Activated CD4-positive, alpha-beta memory T cell treated with anti-CD3 and anti-CD28 coated beads, Interleukin-2, amount 10 ng/mL, durations not matched to agents 7 days and 5 days (primary cell): Measurements from ENCODE around the gene ERBB4. TPM values are rescaled to one million over a fixed set of nuclear protein-coding genes. Genes with fewer than 3 reads are reported as not detected.

Experiments used
- CTCF ChIA-PET: fragments of 350-600 bp; sonication (Branson Sonifier 250); formaldehyde crosslinking; loops from one replicate; lab custom pipeline; 2021; ENCODE audit warnings: antibody characterized with exemption, inconsistent platforms; lab: Charles Lee
- POLR2A ChIA-PET: fragments of 350-600 bp; sonication (Branson Sonifier 250); formaldehyde crosslinking; loops from one replicate; lab custom pipeline; 2021; ENCODE audit warnings: antibody characterized with exemption; lab: Charles Lee
- DNase-seq: peaks from one replicate; pipeline ENCODE4 v3.0.0-alpha.2; 2020
- H3K27ac Mint-ChIP-seq: one replicate; pipeline ENCODE4 v1.8.0; 2021; ENCODE audit warnings: mild to moderate bottlenecking, mixed read lengths
- H3K27me3 Mint-ChIP-seq: one replicate; pipeline ENCODE4 v1.8.0; 2021; ENCODE audit warnings: mixed read lengths
- H3K36me3 Mint-ChIP-seq: one replicate; pipeline ENCODE4 v1.8.0; 2021; ENCODE audit warnings: low read depth, mixed read lengths
- H3K4me1 Mint-ChIP-seq: one replicate; pipeline ENCODE4 v1.8.0; 2021; ENCODE audit warnings: mixed read lengths
- H3K4me3 Mint-ChIP-seq: one replicate; pipeline ENCODE4 v1.8.0; 2021; ENCODE audit warnings: mild to moderate bottlenecking, mixed read lengths
- H3K9me3 Mint-ChIP-seq: one replicate; pipeline ENCODE4 v1.8.0; 2021; ENCODE audit warnings: mixed read lengths
- total RNA-seq, 2 experiments: library from RNA; stranded (reverse); gene quantifications; one replicate each; pipeline ENCODE4 v1.2.3, GENCODE V29; 2021

The ERBB4 gene
- total RNA-seq, 2 experiments from 2014 or later = not detected

GRCh38 chr2:212099658-212100057 is 438.9 kb downstream of the ERBB4 start:
- H3K36me3 Mint-ChIP-seq = no peaks in the 10 kb centered on the region
- ChIA-PET POLR2A (no interaction called here), CTCF (no interaction called here)
- no peaks in the 10 kb centered on the region for H3K27me3 Mint-ChIP-seq
- H3K27ac Mint-ChIP-seq = no peak overlapping the region
- no peak for DNase-seq
- H3K4me1 Mint-ChIP-seq = no peaks in the 10 kb centered on the region
- no peak overlapping the region for H3K4me3 Mint-ChIP-seq
- H3K9me3 Mint-ChIP-seq = peaks cover 5% of the 10 kb centered on the region

- no peaks in the 10 kb centered on the region for H3K4me1 Mint-ChIP-seq
- H3K36me3 Mint-ChIP-seq = no peaks in the 10 kb centered on the region
- no peak overlapping the region for H3K4me3 Mint-ChIP-seq
- ChIA-PET CTCF (no interaction called here), POLR2A (no interaction called here)
- DNase-seq = no peak
- H3K27ac Mint-ChIP-seq = no peak overlapping the region
- no peaks in the 10 kb centered on the region for H3K27me3 Mint-ChIP-seq
- H3K9me3 Mint-ChIP-seq = peaks cover 5% of the 10 kb centered on the region
These were observed 439.6 kb downstream of the ERBB4 start for GRCh38 chr2:212098966-212099365.

DNA sequence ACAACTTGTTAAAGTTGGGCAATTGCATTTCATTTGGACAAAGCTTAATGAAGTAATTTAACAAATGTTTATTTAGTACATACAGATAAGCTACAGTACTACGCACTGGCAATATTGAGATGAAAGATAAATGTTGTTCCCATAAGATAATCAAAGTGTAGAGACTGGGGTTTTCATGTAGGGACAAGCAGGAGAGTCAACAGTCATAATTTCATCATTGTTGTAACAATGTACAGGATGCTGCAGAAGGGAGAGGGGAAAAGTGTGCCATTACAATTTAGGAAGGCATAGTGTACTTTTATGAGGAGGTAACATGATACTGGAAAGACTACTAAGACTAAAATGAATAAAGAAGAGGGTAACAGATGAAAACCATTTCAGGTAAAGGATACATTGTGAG is 441.6 kb downstream of the ERBB4 start:
- Mint-ChIP-seq H3K27me3 (no peaks in the 10 kb centered on the region), H3K27ac (no peak overlapping the region), H3K36me3 (no peaks in the 10 kb centered on the region), H3K9me3 (peaks cover 3% of the 10 kb centered on the region), H3K4me1 (no peaks in the 10 kb centered on the region), H3K4me3 (no peak overlapping the region)
- ChIA-PET CTCF (no interaction called here), POLR2A (no interaction called here)
- DNase-seq = no peak

GRCh38 chr2:212089873-212090272 is 448.7 kb downstream of the ERBB4 start:
- Mint-ChIP-seq H3K27ac (no peak overlapping the region), H3K36me3 (no peaks in the 10 kb centered on the region), H3K4me3 (no peak overlapping the region), H3K27me3 (no peaks in the 10 kb centered on the region), H3K9me3 (no peaks in the 10 kb centered on the region), H3K4me1 (no peaks in the 10 kb centered on the region)
- POLR2A ChIA-PET = no interaction called here
- DNase-seq = no peak
- CTCF ChIA-PET = no interaction called here

DNA sequence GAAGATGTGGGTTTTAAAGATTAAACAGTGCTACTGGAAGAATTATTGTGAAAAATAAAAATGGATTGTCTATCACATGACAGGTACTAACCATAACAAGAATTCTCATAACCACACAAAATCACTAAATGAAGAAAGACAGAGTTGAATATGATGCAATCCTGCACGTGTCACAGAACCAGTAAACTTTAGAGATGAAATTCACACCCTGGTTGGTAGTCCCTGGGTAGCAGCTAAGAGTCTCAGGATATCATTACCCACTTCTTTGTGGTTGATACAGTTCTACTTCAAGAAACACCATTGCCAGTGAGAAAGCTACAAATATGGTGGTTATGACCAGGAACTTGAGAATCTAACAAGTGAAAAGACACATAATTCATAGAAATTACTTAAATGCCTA is 450.2 kb downstream of the ERBB4 start:
- ChIA-PET CTCF (no interaction called here), POLR2A (no interaction called here)
- no peaks in the 10 kb centered on the region for H3K27me3 Mint-ChIP-seq
- H3K9me3 Mint-ChIP-seq = no peaks in the 10 kb centered on the region
- no peaks in the 10 kb centered on the region for H3K4me1 Mint-ChIP-seq
- no peak overlapping the region for H3K4me3 Mint-ChIP-seq
- DNase-seq = no peak
- no peak overlapping the region for H3K27ac Mint-ChIP-seq
- no peaks in the 10 kb centered on the region for H3K36me3 Mint-ChIP-seq

- Mint-ChIP-seq H3K4me1 (no peaks in the 10 kb centered on the region), H3K9me3 (no peaks in the 10 kb centered on the region), H3K4me3 (no peak overlapping the region), H3K27ac (no peak overlapping the region), H3K36me3 (no peaks in the 10 kb centered on the region), H3K27me3 (no peaks in the 10 kb centered on the region)
- ChIA-PET CTCF (no interaction called here), POLR2A (no interaction called here)
- no peak for DNase-seq
These were observed 455.1 kb downstream of the ERBB4 start for GRCh38 chr2:212083492-212083891.

- H3K4me1 Mint-ChIP-seq = no peaks in the 10 kb centered on the region
- H3K9me3 Mint-ChIP-seq = no peaks in the 10 kb centered on the region
- peak overlapping the region; percentile 30 for H3K4me3 Mint-ChIP-seq
- no peak for DNase-seq
- no peaks in the 10 kb centered on the region for H3K36me3 Mint-ChIP-seq
- ChIA-PET POLR2A (no interaction called here), CTCF (no interaction called here)
- H3K27me3 Mint-ChIP-seq = no peaks in the 10 kb centered on the region
- no peak overlapping the region for H3K27ac Mint-ChIP-seq
These were observed 460.5 kb downstream of the ERBB4 start for GRCh38 chr2:212078103-212078502.

DNA sequence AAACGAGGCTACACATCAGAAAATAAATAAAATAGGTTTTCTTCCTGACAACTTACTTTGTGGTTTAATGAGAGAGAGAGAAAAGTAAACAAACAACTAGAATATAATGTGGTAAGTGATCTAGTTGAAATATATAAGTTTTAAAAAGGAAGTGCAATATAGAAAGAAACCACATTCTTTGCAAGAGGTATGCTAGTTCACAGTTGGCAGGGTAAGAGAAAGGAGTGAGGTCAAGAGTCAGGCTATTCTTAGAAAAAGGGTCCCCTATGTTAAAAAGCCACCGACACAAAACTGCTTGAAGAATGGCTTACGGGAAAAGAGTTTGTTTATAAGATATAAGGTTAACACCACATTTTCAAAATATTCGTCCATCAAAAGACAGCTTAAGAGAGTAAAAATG is 462.1 kb downstream of the ERBB4 start:
- H3K27me3 Mint-ChIP-seq = no peaks in the 10 kb centered on the region
- no peaks in the 10 kb centered on the region for H3K36me3 Mint-ChIP-seq
- no peak overlapping the region for H3K4me3 Mint-ChIP-seq
- H3K27ac Mint-ChIP-seq = no peak overlapping the region
- no peak for DNase-seq
- no peaks in the 10 kb centered on the region for H3K9me3 Mint-ChIP-seq
- ChIA-PET CTCF (no interaction called here), POLR2A (no interaction called here)
- no peaks in the 10 kb centered on the region for H3K4me1 Mint-ChIP-seq

DNA sequence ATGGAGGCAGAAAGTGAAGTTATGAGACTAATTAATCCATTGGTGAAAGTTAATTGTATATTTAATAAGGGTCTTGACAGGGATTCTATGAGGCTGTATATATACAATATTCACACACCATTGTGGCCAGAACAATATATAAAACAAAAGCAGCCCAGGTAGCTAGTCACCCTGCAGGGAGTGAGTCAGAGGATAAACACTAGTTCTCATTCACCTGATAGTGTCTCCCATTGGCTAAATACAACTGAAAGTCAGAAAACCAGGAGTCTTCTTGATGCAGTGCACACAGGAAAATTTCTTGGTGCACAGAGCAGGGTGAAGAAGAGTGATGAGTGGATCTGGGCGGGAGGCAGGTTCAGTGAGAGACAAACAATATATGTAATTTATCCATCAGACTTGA is 465.2 kb downstream of the ERBB4 start:
- H3K4me1 Mint-ChIP-seq = no peaks in the 10 kb centered on the region
- no peak overlapping the region for H3K4me3 Mint-ChIP-seq
- H3K27me3 Mint-ChIP-seq = no peaks in the 10 kb centered on the region
- POLR2A ChIA-PET = no interaction called here
- CTCF ChIA-PET = no interaction called here
- peaks cover 2% of the 10 kb centered on the region for H3K9me3 Mint-ChIP-seq
- DNase-seq = no peak
- no peaks in the 10 kb centered on the region for H3K36me3 Mint-ChIP-seq
- no peak overlapping the region for H3K27ac Mint-ChIP-seq

DNA sequence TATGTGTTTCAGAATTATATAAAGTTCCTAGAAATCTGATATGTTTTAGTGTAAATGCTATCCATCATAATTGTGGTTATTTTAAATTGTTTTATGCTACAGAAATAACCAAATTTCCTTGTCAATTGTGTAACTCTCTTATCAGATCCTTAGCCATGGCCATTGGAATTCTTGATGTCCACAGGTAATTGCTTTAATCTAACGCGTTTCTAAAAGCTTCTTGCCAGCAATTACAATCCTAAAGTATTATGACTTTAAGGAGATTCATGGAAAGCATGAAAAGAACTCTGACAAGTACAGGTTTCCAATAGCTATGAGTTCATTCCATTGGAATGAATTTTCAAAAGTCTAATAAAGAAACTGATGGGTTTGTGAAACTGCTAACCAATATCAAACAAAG is 472.1 kb downstream of the ERBB4 start:
- Mint-ChIP-seq H3K4me3 (no peak overlapping the region), H3K4me1 (no peaks in the 10 kb centered on the region), H3K27ac (no peak overlapping the region), H3K36me3 (no peaks in the 10 kb centered on the region), H3K27me3 (no peaks in the 10 kb centered on the region), H3K9me3 (peaks cover 2% of the 10 kb centered on the region)
- no peak for DNase-seq
- ChIA-PET CTCF (no interaction called here), POLR2A (no interaction called here)

DNA sequence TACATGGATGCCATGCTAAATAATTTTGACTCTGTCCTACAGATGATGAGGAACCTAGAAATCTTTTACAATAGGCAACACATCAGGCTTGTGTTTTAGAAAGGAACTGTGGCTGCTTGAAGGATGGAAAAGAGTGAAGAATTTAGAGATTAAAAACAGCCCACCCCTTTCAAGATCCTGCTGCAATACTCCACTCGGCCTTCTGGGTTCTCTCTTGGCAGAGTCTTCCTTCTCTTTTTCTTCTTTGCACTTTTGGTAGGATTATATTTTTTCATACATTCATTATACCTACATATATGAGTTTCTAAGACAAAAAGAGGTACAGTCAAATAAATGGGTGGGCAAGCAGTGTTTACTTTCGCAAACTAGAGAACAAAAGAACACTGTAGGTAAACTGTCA is 474.3 kb downstream of the ERBB4 start:
- Mint-ChIP-seq H3K4me3 (no peak overlapping the region), H3K27me3 (no peaks in the 10 kb centered on the region), H3K36me3 (no peaks in the 10 kb centered on the region), H3K4me1 (no peaks in the 10 kb centered on the region), H3K27ac (no peak overlapping the region), H3K9me3 (peaks cover 2% of the 10 kb centered on the region)
- ChIA-PET POLR2A (no interaction called here), CTCF (interaction anchor here (0.6 kb wide), 1 partner anchor 319 kb away, joined by 4 read pairs; no protein-coding TSS in a partner anchor)
- DNase-seq = no peak

DNA sequence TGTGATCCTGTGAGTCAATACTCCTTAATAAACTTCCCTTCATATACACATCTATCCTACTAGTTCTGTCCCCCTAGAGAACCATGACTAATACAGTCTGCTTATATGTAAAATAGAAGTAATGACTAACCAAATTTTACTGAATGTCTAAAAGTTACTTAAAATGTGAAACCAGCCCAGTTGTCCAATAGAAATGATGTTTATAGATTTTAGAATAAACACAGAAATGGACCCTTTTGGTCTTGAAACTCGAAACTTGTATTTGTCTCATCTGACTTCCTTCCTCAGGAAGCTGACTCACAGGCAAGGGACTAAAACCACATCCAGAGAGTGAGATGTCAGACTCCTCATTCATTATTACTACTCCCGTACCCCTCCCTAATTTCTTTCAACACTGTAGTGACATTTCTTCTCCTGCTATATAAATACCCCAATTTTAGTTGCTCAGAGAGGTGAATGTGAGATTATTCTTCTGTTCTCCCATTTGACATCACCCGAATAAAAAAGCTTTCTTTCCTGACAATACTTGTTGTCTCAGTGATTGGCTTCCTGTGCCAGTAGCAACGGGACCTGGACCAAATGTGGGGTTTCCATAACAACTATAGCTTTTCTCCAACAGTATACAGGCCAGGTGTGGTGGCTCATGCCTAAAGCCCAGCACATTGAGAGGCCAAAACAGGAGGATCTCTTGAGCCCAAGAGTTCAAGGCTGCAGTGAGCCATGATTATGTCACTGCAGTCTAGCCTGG is 486.0 kb downstream of the ERBB4 start:
- CTCF ChIA-PET = no interaction called here
- Mint-ChIP-seq H3K4me1 (peaks cover 13% of the 10 kb centered on the region), H3K27ac (peak overlapping the region; percentile 50), H3K9me3 (peaks cover 25% of the 10 kb centered on the region), H3K4me3 (no peak overlapping the region), H3K27me3 (no peaks in the 10 kb centered on the region), H3K36me3 (no peaks in the 10 kb centered on the region)
- no peak for DNase-seq
- POLR2A ChIA-PET = interaction anchor here (0.5 kb wide), 1 partner anchor 200 kb away, joined by 3 read pairs; no protein-coding TSS in a partner anchor

- CTCF ChIA-PET = no interaction called here
- H3K9me3 Mint-ChIP-seq = peaks cover 23% of the 10 kb centered on the region
- no peaks in the 10 kb centered on the region for H3K36me3 Mint-ChIP-seq
- H3K27me3 Mint-ChIP-seq = no peaks in the 10 kb centered on the region
- no peak overlapping the region for H3K4me3 Mint-ChIP-seq
- POLR2A ChIA-PET = no interaction called here
- H3K27ac Mint-ChIP-seq = no peak overlapping the region
- peaks cover 13% of the 10 kb centered on the region for H3K4me1 Mint-ChIP-seq
- no peak for DNase-seq
These were observed 487.7 kb downstream of the ERBB4 start for GRCh38 chr2:212050871-212051270.

GRCh38 chr2:212042562-212042961 is 496.0 kb downstream of the ERBB4 start:
- H3K27ac Mint-ChIP-seq = no peak overlapping the region
- no peaks in the 10 kb centered on the region for H3K36me3 Mint-ChIP-seq
- DNase-seq = no peak
- CTCF ChIA-PET = no interaction called here
- H3K4me3 Mint-ChIP-seq = no peak overlapping the region
- H3K4me1 Mint-ChIP-seq = no peaks in the 10 kb centered on the region
- POLR2A ChIA-PET = no interaction called here
- no peaks in the 10 kb centered on the region for H3K9me3 Mint-ChIP-seq
- H3K27me3 Mint-ChIP-seq = no peaks in the 10 kb centered on the region
